ENCODE measurements around the gene PRKAR1B.

The PRKAR1B gene

GRCh38 chr7:542131-542712 lies 184.9 kb downstream of the PRKAR1B start:
- H3K4me3 ChIP-seq (ENCODE audit: low read length): no peak overlapping the region
- no peak for DNase-seq (ENCODE audit: low read depth)
- TF ChIP-seq CTCF (conservative IDR thresholded peaks at IDR 0.05; ENCODE audit: low read length): no peak

- no peak overlapping the region for H3K4me3 ChIP-seq (ENCODE audit: low read length)
- no peak for DNase-seq (ENCODE audit: low read depth)
- no peak for TF ChIP-seq CTCF (conservative IDR thresholded peaks at IDR 0.05; ENCODE audit: low read length)
These were observed 185.4 kb downstream of the PRKAR1B start for GRCh38 chr7:541661-542060.

- no peak for TF ChIP-seq CTCF (conservative IDR thresholded peaks at IDR 0.05; ENCODE audit: low read length)
- DNase-seq (ENCODE audit: low read depth): no peak
- H3K4me3 ChIP-seq (ENCODE audit: low read length): no peak overlapping the region
These were observed 186.1 kb downstream of the PRKAR1B start for GRCh38 chr7:540997-541396.

- no peak overlapping the region for H3K4me3 ChIP-seq (ENCODE audit: low read length)
- DNase-seq (ENCODE audit: low read depth): no peak
- no peak for TF ChIP-seq CTCF (conservative IDR thresholded peaks at IDR 0.05; ENCODE audit: low read length)
These were observed 186.5 kb downstream of the PRKAR1B start for GRCh38 chr7:540579-540978.

GRCh38 chr7:539731-540411 lies 187.2 kb downstream of the PRKAR1B start:
- peak; percentile 50 for DNase-seq (ENCODE audit: low read depth)
- H3K4me3 ChIP-seq (ENCODE audit: low read length): no peak overlapping the region
- no peak for TF ChIP-seq CTCF (conservative IDR thresholded peaks at IDR 0.05; ENCODE audit: low read length)

GRCh38 chr7:538764-539685 lies 188.1 kb downstream of the PRKAR1B start:
- DNase-seq (ENCODE audit: low read depth): no peak
- no peak for TF ChIP-seq CTCF (conservative IDR thresholded peaks at IDR 0.05; ENCODE audit: low read length)
- no peak overlapping the region for H3K4me3 ChIP-seq (ENCODE audit: low read length)

Data from AG10803 (cell line).